Spleen (tissue), 3 donors: ENCODE measurements around the gene FANCL.

ENCODE experiments used
- POLR2A ChIP-seq, 3 donors: fragments of 450-650 bp; IDR thresholded peaks; one replicate each; pipeline ENCODE4 v1.5.1; 2017; ENCODE audit warnings: antibody characterized with exemption in 3 of 3, mild to moderate bottlenecking in 1 of 3
- POLR2AphosphoS5 ChIP-seq, 3 donors: sonication (generic); formaldehyde crosslinking; IDR thresholded peaks; one replicate each; pipeline ENCODE4 v1.5.1; 2017; ENCODE audit warnings: antibody characterized with exemption in 3 of 3

- no peak for TF ChIP-seq POLR2AphosphoS5 (IDR thresholded peaks at IDR 0.05)
- no peak for TF ChIP-seq POLR2A (IDR thresholded peaks at IDR 0.05)
These were observed 1.7 kb downstream of the FANCL start for GRCh38 chr2:58239243-58239925.
